MM.1S (cell line): ENCODE measurements around the gene CMIP.

Source experiments
- DNase-seq: peaks from one replicate; pipeline ENCODE4 v3.0.0-alpha.2; 2015
- H2AFZ ChIP-seq: fragments of 300-600 bp; sonication (generic); 2 replicates; pipeline ENCODE4 v1.6.0; 2016; ENCODE audit warnings: antibody characterized with exemption, low read length
- H3F3A ChIP-seq: fragments of 300-600 bp; sonication (generic); 2 replicates; pipeline ENCODE4 v1.6.1; 2016; ENCODE audit warnings: mild to moderate bottlenecking, antibody characterized with exemption, low read length, moderate library complexity, mixed read lengths; ENCODE audit not compliant: insufficient read depth
- H3K27ac ChIP-seq: fragments of 300-600 bp; sonication (generic); 2 replicates; pipeline ENCODE4 v1.5.1; 2016; ENCODE audit warnings: mild to moderate bottlenecking, low read length
- H3K27me3 ChIP-seq: fragments of 300-600 bp; sonication (generic); replicated peaks from 2 replicates; pipeline ENCODE4 v1.6.0; 2016; ENCODE audit warnings: low read length; ENCODE audit not compliant: insufficient read depth
- H3K36me3 ChIP-seq: fragments of 300-600 bp; sonication (generic); replicated peaks from 2 replicates; pipeline ENCODE4 v1.6.1; 2016; ENCODE audit warnings: mild to moderate bottlenecking, low read length, mixed read lengths; ENCODE audit not compliant: insufficient read depth
- H3K4me1 ChIP-seq: fragments of 300-600 bp; sonication (generic); 2 replicates; pipeline ENCODE4 v1.6.1; 2016; ENCODE audit warnings: low read length, mixed read lengths
- H3K4me2 ChIP-seq: fragments of 300-600 bp; sonication (generic); 2 replicates; pipeline ENCODE4 v1.6.0; 2016; ENCODE audit warnings: low read depth, low read length
- H3K4me3 ChIP-seq: fragments of 300-600 bp; sonication (generic); 2 replicates; pipeline ENCODE4 v1.5.1; 2016; ENCODE audit warnings: low read length, mixed read lengths
- H3K79me2 ChIP-seq: fragments of 300-600 bp; sonication (generic); 2 replicates; pipeline ENCODE4 v1.6.1; 2016; ENCODE audit warnings: mixed run types, low read length, mixed read lengths
- H3K9ac ChIP-seq: fragments of 300-600 bp; sonication (generic); 2 replicates; pipeline ENCODE4 v1.6.1; 2016; ENCODE audit warnings: low read length, mixed read lengths
- H3K9me2 ChIP-seq: fragments of 300-600 bp; sonication (generic); replicated peaks from 2 replicates; pipeline ENCODE4 v1.6.1; 2016; ENCODE audit warnings: mild to moderate bottlenecking, low read length, mixed read lengths; ENCODE audit not compliant: insufficient read depth
- H3K9me3 ChIP-seq: fragments of 300-600 bp; sonication (generic); replicated peaks from 2 replicates; pipeline ENCODE4 v1.6.1; 2016; ENCODE audit warnings: mild to moderate bottlenecking, low read length, mixed read lengths; ENCODE audit not compliant: insufficient read depth
- H4K20me1 ChIP-seq: fragments of 300-600 bp; sonication (generic); 2 replicates; pipeline ENCODE4 v1.6.1; 2016; ENCODE audit warnings: mild to moderate bottlenecking, low read length, moderate library complexity, mixed read lengths; ENCODE audit not compliant: insufficient read depth
- CTCF ChIP-seq: fragments of 300-600 bp; sonication (generic); IDR thresholded peaks from 2 replicates; pipeline ENCODE4 v1.5.1; 2016; ENCODE audit warnings: antibody characterized with exemption, low read length, mixed read lengths
- EZH2 ChIP-seq: fragments of 300-600 bp; sonication (generic); optimal IDR thresholded peaks from 2 replicates; pipeline ENCODE3; 2017; ENCODE audit warnings: low read depth, mild to moderate bottlenecking, antibody characterized with exemption, low read length, mixed read lengths
- EZH2phosphoT487 ChIP-seq: fragments of 300-600 bp; sonication (generic); IDR thresholded peaks from 2 replicates; pipeline ENCODE4 v1.6.1; 2018; ENCODE audit warnings: antibody characterized with exemption, low read length

Gene CMIP

GRCh38 chr16:81551151-81551808 lies 106.7 kb downstream of the CMIP start:
- Histone ChIP-seq H3K4me1 (no peaks in the 10 kb centered on the region), H3K79me2 (peaks cover 1% of the 10 kb centered on the region; the same call in 1 of the 2 replicates), H3F3A (no peaks in the 10 kb centered on the region), H3K9ac (no peak overlapping the region), H3K9me3 (no peaks in the 10 kb centered on the region), H3K36me3 (no peaks in the 10 kb centered on the region), H3K27me3 (no peaks in the 10 kb centered on the region), H2AFZ (no peak overlapping the region), H4K20me1 (no peaks in the 10 kb centered on the region), H3K27ac (no peak overlapping the region), H3K4me3 (no peak overlapping the region), H3K9me2 (no peaks in the 10 kb centered on the region), H3K4me2 (no peak overlapping the region)
- DNase-seq: no peak
- no peak for TF ChIP-seq CTCF
- TF ChIP-seq EZH2phosphoT487: no peak
- TF ChIP-seq EZH2: no peak

GRCh38 chr16:81551821-81552304 lies 107.3 kb downstream of the CMIP start:
- H4K20me1 ChIP-seq: no peaks in the 10 kb centered on the region
- H3K9ac ChIP-seq: no peak overlapping the region
- no peaks in the 10 kb centered on the region for H3K9me3 ChIP-seq
- TF ChIP-seq EZH2 (no peak), EZH2phosphoT487 (no peak), CTCF (no peak)
- H3K27ac ChIP-seq: no peak overlapping the region
- no peak overlapping the region for H3K4me3 ChIP-seq
- H3K79me2 ChIP-seq: peaks cover 4% of the 10 kb centered on the region; the same call in 1 of the 2 replicates
- H2AFZ ChIP-seq: no peak overlapping the region
- no peaks in the 10 kb centered on the region for H3K4me1 ChIP-seq
- no peaks in the 10 kb centered on the region for H3K9me2 ChIP-seq
- H3F3A ChIP-seq: no peaks in the 10 kb centered on the region
- H3K27me3 ChIP-seq: no peaks in the 10 kb centered on the region
- H3K36me3 ChIP-seq: no peaks in the 10 kb centered on the region
- DNase-seq: no peak
- H3K4me2 ChIP-seq: no peak overlapping the region

GRCh38 chr16:81552743-81553079 lies 108.1 kb downstream of the CMIP start:
- Histone ChIP-seq H3K9me3 (no peaks in the 10 kb centered on the region), H3K4me3 (no peak overlapping the region), H3F3A (no peaks in the 10 kb centered on the region), H3K4me2 (no peak overlapping the region), H3K79me2 (peaks cover 4% of the 10 kb centered on the region; the same call in 1 of the 2 replicates), H3K4me1 (no peaks in the 10 kb centered on the region), H3K9ac (no peak overlapping the region), H3K27me3 (no peaks in the 10 kb centered on the region), H3K36me3 (no peaks in the 10 kb centered on the region), H3K9me2 (no peaks in the 10 kb centered on the region), H3K27ac (no peak overlapping the region), H2AFZ (no peak overlapping the region), H4K20me1 (no peaks in the 10 kb centered on the region)
- DNase-seq: no peak
- TF ChIP-seq EZH2phosphoT487 (no peak), EZH2 (no peak), CTCF (no peak)
